Measurements from ENCODE around the gene RAD9A. TPM values are rescaled to one million over a fixed set of nuclear protein-coding genes. Genes with fewer than 3 reads are reported as not detected.
A peak's percentile ranks its signal among the peaks of the same experiment; 100 is the strongest.
"Not testable (repeated sequence)": the region's sequence is repeated elsewhere in the genome, so short reads cannot be mapped to it uniquely, and the experiment has no call there.

Gene RAD9A
- total RNA-seq, 2 donors from 2014 or later = 30.2 to 49.4 TPM

DNA sequence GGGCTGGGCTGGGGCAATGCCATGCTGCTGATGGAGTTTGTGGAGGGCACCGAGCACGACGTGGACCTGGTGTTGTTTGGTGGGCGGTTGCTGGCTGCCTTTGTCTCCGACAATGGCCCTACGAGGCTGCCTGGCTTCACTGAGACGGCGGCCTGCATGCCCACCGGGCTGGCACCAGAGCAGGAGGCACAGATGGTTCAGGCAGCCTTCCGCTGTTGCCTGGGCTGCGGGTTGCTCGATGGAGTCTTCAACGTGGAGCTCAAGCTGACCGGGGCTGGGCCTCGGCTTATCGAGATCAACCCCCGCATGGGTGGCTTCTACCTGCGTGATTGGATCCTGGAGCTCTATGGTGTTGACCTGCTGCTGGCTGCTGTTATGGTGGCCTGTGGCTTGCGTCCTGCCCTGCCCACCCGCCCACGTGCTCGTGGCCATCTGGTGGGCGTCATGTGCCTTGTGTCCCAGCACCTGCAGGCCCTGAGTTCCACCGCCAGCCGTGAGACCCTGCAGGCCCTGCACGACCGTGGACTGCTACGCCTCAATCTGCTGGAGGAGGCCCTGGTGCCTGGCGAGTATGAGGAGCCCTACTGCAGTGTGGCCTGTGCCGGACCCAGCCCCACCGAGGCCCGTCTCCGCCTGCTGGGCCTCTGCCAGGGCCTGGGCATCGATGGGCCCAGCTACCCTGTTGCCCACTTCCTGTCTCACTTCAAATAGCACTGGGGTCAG, 32.3 kb downstream of the RAD9A start:
- TF ChIP-seq POLR2AphosphoS5 (IDR thresholded peaks at IDR 0.05) = no peak
- TF ChIP-seq CTCF (IDR thresholded peaks at IDR 0.05) = no peak
- TF ChIP-seq POLR2A (IDR thresholded peaks at IDR 0.05) = no peak
- intact Hi-C loops (cut with DNase I) = no loop called here
- H3K36me3 ChIP-seq = no peaks in the 10 kb centered on the region
- H3K27me3 ChIP-seq (replicated peaks; ENCODE audit: insufficient read depth) = no peaks in the 10 kb centered on the region
- no peak overlapping the region for H3K27ac ChIP-seq
- no peak for DNase-seq (ENCODE audit: low spot score)
- H3K4me1 ChIP-seq (replicated peaks) = peaks cover 8% of the 10 kb centered on the region
- whole genome bisulfite sequencing = 85% methylated on average over 30 of the region's 34 CpGs
- no peaks in the 10 kb centered on the region for H3K9me3 ChIP-seq
- H3K4me3 ChIP-seq = no peak overlapping the region

- intact Hi-C loops (cut with DNase I); H3K27me3 ChIP-seq (replicated peaks; ENCODE audit: insufficient read depth); DNase-seq (ENCODE audit: low spot score); H3K36me3 ChIP-seq; H3K9me3 ChIP-seq: not testable (repeated sequence)
- 75% methylated on average over 19 of the region's 19 CpGs for WGBS
- Histone ChIP-seq H3K4me3 (peak overlapping the region; percentile 77 to 86), H3K27ac (peak overlapping the region; percentile 86 to 88), H3K4me1 (replicated peaks) (peaks cover 10% of the 10 kb centered on the region)
Observed at GRCh38 chr11:67427364-67427859, 35.6 kb downstream of the RAD9A start.

GRCh38 chr11:67428052-67429001, 36.5 kb downstream of the RAD9A start, which contains the start of gene RPS6KB2:
RPS6KB2 (plus strand) TSS chr11:67428494; CDS start chr11:67428546, 52 bp downstream.
- peak in 2 of 4 experiments; percentile 39 to 42 for TF ChIP-seq CTCF (IDR thresholded peaks at IDR 0.05)
- peak; percentile 100 for TF ChIP-seq POLR2AphosphoS5 (IDR thresholded peaks at IDR 0.05)
- peak; percentile 91 for TF ChIP-seq POLR2A (IDR thresholded peaks at IDR 0.05)
- Histone ChIP-seq H3K9me3 (no peaks in the 10 kb centered on the region), H3K36me3 (peaks cover 0 to 9% of the 10 kb centered on the region in 2 donors), H3K4me3 (peak within 1 kb of the TSS; percentile 77 to 86), H3K4me1 (replicated peaks) (peaks cover 10% of the 10 kb centered on the region), H3K27ac (peak within 1 kb of the TSS; percentile 86 to 88), H3K27me3 (replicated peaks; ENCODE audit: insufficient read depth) (no peaks in the 10 kb centered on the region)
- intact Hi-C loops (cut with DNase I) = no loop called here
- DNase-seq (ENCODE audit: low spot score) = peak; percentile 98
- under 1% methylated on average over 68 of the region's 68 CpGs for WGBS

DNA sequence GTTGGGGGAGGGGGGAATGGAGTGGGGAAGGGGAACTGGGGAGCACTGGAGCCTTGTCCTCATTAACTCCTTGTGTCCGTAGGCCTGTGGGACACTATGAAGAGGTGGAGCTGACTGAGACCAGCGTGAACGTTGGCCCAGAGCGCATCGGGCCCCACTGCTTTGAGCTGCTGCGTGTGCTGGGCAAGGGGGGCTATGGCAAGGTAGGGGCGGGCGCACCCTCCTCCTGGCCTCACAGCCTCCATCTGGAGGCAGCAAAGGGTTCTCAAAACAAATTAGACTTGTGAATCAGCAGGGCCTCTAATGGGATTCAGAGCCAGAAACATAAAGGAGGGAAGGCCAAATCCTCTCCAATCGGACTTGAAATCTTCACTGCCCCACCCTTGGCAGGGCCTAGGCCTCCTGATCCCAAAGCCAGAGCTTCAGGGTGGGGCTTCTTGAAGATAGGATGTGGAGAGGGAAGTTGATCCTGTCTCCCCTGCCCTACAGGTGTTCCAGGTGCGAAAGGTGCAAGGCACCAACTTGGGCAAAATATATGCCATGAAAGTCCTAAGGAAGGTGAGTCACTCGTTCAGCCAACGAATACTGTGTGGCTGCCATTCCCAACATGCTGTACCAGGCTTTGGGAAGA, 37.4 kb downstream of the RAD9A start:
- no peak for DNase-seq (ENCODE audit: low spot score)
- peak overlapping the region; percentile 86 to 88 for H3K27ac ChIP-seq
- intact Hi-C loops (cut with DNase I) = no loop called here

More for the DNA sequence above, 37.4 kb downstream of the RAD9A start:
- Histone ChIP-seq H3K9me3 (no peaks in the 10 kb centered on the region), H3K4me1 (replicated peaks) (peaks cover 10% of the 10 kb centered on the region), H3K4me3 (peak overlapping the region; percentile 77 to 86), H3K36me3 (peaks cover 1 to 9% of the 10 kb centered on the region in 2 donors), H3K27me3 (replicated peaks; ENCODE audit: insufficient read depth) (no peaks in the 10 kb centered on the region)
- TF ChIP-seq CTCF (IDR thresholded peaks at IDR 0.05) = no peak
- TF ChIP-seq POLR2A (IDR thresholded peaks at IDR 0.05) = no peak
- WGBS = 41% methylated on average over 12 of the region's 12 CpGs

All from prostate gland (tissue), 2 donors.